ENCODE results near the gene CD46.

Gene CD46

GRCh38 chr1:207831517-207832327, 79.9 kb downstream of the CD46 start:
- no peak for DNase-seq

- no peak for DNase-seq
Measured at GRCh38 chr1:207832796-207833195, 80.9 kb downstream of the CD46 start.

GRCh38 chr1:207833381-207833780, 81.5 kb downstream of the CD46 start:
- DNase-seq: no peak

GRCh38 chr1:207833956-207834660, 82.3 kb downstream of the CD46 start:
- DNase-seq: no peak

- DNase-seq: no peak
Measured at GRCh38 chr1:207835958-207836357, 84.1 kb downstream of the CD46 start.

GRCh38 chr1:207836591-207837347, 84.9 kb downstream of the CD46 start:
- no peak for DNase-seq

GRCh38 chr1:207837673-207838072, 85.8 kb downstream of the CD46 start:
- no peak for DNase-seq

- no peak for DNase-seq
Measured at GRCh38 chr1:207838156-207839082, 86.6 kb downstream of the CD46 start.

- no peak for DNase-seq
Measured at GRCh38 chr1:207839083-207839413, 87.2 kb downstream of the CD46 start.

- DNase-seq: no peak
Measured at GRCh38 chr1:207840380-207840779, 88.5 kb downstream of the CD46 start.

- DNase-seq: no peak
Measured at GRCh38 chr1:207841293-207841692, 89.4 kb downstream of the CD46 start.

- no peak for DNase-seq
Measured at GRCh38 chr1:207841901-207842300, 90.0 kb downstream of the CD46 start.

GRCh38 chr1:207842506-207842905, 90.7 kb downstream of the CD46 start:
- no peak for DNase-seq

- DNase-seq: no peak
Measured at GRCh38 chr1:207844371-207844770, 92.5 kb downstream of the CD46 start.
